Measurements from ENCODE around the gene KRT16. TPM values are rescaled to one million over a fixed set of nuclear protein-coding genes. Genes with fewer than 3 reads are reported as not detected.
"Not testable (repeated sequence)": the region's sequence is repeated elsewhere in the genome, so short reads cannot be mapped to it uniquely, and the experiment has no call there.

KRT16 gene
- total RNA-seq, 1 donor, result not detected

DNA sequence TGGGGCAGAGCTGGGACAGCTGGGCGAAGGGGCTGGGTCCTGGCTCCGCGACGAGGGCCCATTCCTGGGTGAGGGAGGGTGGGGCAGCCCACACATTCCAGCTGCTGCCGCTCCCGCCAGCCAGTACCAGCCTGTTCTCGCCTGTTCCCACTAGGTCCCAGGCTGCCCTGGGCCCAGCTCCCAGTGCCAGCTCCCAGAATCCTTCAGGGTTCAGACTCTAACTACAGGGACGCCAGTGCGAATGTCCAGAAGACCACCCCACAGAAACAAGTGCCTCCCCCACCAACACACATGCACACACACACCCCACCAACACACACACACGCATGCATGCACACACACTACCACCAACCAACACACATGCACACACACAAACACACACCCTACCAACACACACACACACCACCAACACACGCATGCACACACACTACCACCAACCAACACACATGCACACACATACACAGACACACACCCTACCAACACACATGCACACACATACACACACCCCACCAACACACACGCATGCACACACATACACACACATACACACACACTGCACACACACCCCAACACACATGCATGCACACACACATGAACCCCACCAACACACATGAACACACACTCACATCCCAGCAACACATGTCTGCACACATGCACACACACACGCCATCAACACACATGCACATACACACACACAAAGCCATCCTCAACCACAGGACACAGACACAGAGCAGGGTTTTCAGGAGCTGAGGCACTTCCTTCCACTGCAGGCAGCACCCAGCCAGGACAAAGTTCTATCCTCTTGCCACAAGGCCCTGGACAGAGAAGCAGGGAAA is 39.3 kb upstream of the KRT16 start:
- H3K9me3 ChIP-seq (ENCODE audit: low read depth, low read length), result no peaks in the 10 kb centered on the region
- H3K27me3 ChIP-seq (ENCODE audit: insufficient read depth, low read length), result no peaks in the 10 kb centered on the region
- H3K4me1 ChIP-seq (ENCODE audit: insufficient read depth, low read length), result peaks cover 14% of the 10 kb centered on the region
- no peak overlapping the region for H3K4me3 ChIP-seq (ENCODE audit: low read length)

DNA sequence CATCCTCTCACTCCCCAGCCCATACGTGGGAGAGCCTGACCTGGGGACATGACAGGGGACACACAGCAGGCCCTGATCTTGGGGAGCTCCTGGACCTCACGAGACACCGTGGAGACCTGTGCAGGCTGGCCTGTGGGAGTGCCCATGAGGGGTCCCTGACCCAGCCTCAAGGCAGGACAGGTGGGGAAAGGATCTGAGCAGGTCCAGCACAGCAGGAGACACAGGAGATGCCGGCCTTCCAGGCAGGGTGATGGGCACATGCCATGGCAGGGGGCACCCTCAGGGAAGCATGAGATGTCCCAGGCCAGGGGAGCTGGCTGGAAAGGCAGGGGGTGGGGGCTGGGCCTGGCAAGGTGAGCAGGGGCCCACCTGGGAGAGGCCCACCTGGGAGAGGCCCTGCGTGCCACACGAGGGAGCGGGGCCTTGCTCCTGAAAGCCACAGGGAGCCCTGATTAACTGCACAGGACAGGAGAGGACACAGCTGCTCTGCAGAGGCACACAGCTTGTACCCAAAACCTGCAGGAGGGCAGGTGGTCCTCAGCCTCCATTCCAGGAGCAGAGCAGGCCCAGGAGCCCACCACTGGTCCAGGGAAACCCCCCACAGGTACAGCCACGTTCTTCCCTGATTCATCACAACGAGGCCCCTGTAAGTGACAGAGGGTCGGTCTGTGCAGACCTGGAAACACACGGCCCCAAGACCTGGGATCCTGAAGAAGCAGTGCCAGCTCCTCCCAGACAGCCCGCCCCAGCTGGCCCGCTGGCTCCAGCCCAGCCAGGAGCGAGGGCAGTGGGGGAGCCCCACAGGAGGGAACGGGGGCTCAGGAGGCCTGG is 38.4 kb upstream of the KRT16 start:
- peaks cover 16% of the 10 kb centered on the region for H3K4me1 ChIP-seq (ENCODE audit: insufficient read depth, low read length)
- no peaks in the 10 kb centered on the region for H3K27me3 ChIP-seq (ENCODE audit: insufficient read depth, low read length)
- no peak overlapping the region for H3K4me3 ChIP-seq (ENCODE audit: low read length)
- no peaks in the 10 kb centered on the region for H3K9me3 ChIP-seq (ENCODE audit: low read depth, low read length)

DNA sequence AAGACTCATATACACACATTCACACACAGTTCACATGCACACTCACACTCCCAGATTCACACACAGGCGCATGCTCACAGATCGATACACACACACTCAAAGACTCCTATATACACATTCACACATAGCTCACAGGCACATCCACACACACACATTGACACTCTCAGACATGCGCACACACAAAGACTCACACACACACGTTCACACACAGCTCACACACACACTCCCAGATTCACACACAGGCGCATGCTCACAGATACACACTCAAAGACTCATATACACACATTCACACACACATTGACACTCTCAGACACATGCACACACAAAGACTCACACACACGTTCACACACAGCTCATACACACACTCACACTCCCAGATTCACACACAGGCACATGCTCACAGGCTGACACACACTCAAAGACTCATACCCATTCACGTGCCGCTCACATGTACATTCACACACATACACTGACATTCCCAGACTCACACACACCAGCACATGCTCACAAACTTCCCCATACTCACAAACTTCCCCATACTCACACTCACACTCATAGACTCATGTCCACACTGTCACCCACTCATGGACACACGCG is 37.5 kb upstream of the KRT16 start:
- Histone ChIP-seq H3K9me3 (ENCODE audit: low read depth, low read length) (no peaks in the 10 kb centered on the region), H3K27me3 (ENCODE audit: insufficient read depth, low read length) (no peaks in the 10 kb centered on the region), H3K4me3 (ENCODE audit: low read length) (no peak overlapping the region), H3K4me1 (ENCODE audit: insufficient read depth, low read length) (peaks cover 26% of the 10 kb centered on the region)

DNA sequence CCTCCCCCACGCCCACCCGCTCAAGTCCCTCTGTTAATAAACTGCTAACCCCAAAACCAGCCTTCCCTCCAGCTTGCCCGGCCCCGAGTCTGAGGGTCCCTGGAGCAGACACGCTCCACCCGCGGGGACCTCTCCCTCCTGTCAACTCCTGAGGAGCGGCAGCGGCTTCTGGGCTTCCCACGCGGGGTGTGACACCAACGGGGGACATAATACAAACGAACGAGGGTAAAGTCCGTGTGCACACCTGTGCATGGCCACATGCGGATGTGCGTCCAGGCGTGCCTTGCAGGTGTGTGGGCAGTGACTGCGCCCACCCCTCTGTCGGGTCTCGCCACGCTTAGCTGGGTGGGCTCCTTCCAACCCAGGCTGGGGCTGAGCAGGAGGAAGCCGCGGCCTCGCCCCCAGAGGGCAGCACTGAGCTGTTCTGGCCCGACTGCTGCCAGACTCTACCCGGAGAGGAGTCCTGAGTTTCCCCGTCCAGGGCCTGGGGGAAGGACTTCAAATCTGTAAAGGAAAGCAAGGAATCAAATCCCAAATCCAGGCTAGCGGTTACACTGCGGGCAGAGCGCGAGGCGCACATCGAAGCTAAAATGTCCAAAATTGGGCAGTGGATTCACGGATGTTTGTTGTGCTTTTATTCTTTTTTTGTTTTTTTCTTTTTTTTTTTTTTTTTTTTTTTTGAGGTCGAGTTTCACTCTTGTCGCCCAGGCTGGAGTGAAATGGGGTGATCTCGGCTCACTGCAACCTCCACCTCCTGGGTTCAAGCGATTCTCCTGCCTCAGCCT is 36.0 kb upstream of the KRT16 start:
- Histone ChIP-seq H3K9me3 (ENCODE audit: low read depth, low read length) (no peaks in the 10 kb centered on the region), H3K4me3 (ENCODE audit: low read length) (peak overlapping the region; percentile 16), H3K4me1 (ENCODE audit: insufficient read depth, low read length) (peaks cover 29% of the 10 kb centered on the region), H3K27me3 (ENCODE audit: insufficient read depth, low read length) (no peaks in the 10 kb centered on the region)

DNA sequence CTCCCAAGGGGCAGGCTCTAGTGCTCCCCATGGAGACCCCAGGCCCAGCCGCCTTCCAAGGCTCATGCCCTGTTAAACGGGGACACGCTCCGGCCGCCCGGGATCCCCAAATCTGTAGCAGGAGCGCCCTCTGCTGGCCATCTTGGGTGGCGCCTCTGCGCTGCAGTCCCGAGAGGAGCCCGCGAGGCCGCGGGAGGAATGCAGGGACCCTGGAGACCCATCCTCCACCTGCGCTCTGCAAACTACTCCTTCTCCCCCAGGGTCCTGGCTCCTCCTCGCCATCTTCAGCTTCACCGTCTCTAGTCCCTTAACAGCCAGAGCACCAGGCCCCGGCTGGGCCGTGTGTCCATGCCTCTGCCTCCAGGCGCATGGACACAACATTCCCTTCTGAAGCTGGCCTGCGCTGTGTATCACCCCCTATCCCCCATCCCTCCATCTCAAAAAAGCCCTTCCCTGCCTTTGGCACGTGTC is 35.4 kb upstream of the KRT16 start:
- Histone ChIP-seq H3K9me3 (ENCODE audit: low read depth, low read length) (no peaks in the 10 kb centered on the region), H3K4me3 (ENCODE audit: low read length) (no peak overlapping the region), H3K4me1 (ENCODE audit: insufficient read depth, low read length) (peaks cover 29% of the 10 kb centered on the region), H3K27me3 (ENCODE audit: insufficient read depth, low read length) (no peaks in the 10 kb centered on the region)

DNA sequence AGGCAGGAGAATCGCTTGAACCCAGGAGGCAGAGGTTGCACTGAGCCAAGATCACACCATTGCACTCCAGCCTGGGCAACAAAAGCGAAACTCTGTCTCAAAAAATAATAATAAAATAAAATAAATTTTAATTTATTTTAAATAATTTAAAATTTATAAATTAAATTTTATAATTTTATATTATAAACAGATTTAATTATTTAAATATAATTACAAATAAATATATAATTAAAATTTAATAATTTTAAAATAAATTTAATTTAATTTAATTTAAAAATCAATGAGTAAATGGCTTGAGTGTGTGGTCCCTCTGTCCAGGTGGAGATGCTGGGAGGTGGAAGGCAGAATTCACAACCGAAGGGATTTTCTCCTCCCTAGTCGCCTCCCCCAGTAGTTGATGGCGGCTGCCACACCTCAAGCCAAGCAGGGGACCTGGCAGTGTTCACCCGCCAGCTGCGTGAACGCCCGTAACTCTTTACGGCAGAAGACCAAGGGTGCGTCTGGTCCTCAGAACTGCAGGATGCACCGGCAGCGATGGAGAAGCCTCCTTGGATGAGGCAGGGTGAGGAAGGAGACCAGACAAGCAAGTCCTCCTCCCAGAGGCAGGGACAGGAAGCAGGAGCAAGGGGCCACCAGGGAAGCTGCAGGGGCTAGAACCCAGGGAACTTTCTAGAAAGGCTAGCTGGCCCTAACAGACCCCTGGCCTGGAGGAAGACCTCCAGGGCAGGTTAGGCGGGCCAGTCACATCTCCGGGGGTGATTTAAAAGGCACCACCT is 34.7 kb upstream of the KRT16 start:
- Histone ChIP-seq H3K4me1 (ENCODE audit: insufficient read depth, low read length) (peaks cover 29% of the 10 kb centered on the region), H3K27me3 (ENCODE audit: insufficient read depth, low read length) (no peaks in the 10 kb centered on the region)

DNA sequence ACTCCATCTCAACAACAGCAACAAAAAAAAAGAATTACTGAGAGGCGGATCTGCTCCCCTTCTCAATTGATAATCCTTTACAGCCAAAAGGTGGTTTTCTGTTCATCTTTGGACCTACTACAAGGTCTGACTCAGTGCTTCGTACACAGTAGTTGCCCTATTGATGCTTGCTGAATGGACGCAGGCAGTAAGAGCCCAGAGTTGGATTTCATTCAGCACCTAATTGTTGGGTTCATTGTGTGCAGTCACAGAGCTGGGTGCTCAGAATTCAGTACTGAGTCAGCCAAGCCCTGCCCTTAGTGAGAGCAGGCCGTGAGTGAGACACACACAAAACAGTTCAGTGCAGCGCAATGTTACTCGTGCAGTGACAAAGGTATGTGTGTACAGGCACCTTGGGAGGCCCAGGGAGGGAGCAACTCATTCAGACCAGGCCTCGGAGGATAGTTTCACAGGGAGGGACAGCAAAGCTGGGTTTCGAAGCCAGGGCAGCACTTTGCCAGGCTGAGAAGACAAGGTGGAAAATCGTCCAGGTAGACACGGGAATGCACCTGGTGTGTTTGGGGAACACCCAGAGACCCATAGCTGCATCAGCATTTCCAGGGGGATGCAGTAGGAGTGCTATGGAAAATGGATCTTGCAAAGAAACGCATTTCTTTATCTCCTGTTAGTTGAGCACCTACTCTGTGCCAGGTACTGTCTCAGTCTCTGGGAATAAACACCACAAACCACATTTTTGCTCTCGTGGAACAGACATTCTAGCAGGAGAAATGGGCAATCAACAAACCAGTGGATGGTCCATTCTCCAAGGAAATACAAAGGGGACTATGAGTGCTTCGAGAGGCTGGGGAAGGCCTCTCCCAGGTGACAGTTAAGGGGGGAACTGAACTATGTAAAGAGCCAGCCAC is 29.9 kb upstream of the KRT16 start:
- Histone ChIP-seq H3K9me3 (ENCODE audit: low read depth, low read length) (no peaks in the 10 kb centered on the region), H3K4me1 (ENCODE audit: insufficient read depth, low read length) (peaks cover 15% of the 10 kb centered on the region), H3K4me3 (ENCODE audit: low read length) (no peak overlapping the region), H3K27me3 (ENCODE audit: insufficient read depth, low read length) (no peaks in the 10 kb centered on the region)

More for the DNA sequence above, 34.7 kb upstream of the KRT16 start:
- H3K4me3 ChIP-seq (ENCODE audit: low read length), result no peak overlapping the region
- no peaks in the 10 kb centered on the region for H3K9me3 ChIP-seq (ENCODE audit: low read depth, low read length)

DNA sequence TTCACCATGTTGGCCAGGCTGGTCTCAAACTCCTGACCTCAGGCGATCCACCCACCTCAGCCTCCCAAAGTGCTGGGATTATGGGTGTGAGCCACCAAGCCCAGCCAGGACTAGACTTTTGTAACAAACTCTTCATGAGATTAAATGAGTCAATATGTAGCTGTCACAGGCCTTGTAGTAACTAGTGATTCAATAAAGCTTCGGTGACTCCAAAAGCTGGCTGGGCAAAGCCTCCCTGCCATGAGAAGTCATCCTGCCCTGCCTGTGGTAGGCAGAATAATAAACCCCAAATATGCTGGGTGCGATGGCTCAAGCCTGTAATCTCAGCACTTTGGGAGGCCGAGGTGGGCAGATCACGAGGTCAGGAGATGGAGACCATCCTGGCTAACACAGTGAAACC is 28.0 kb upstream of the KRT16 start:
- not testable (repeated sequence) for H3K9me3 ChIP-seq (ENCODE audit: low read depth, low read length); H3K4me3 ChIP-seq (ENCODE audit: low read length); H3K27me3 ChIP-seq (ENCODE audit: insufficient read depth, low read length); H3K4me1 ChIP-seq (ENCODE audit: insufficient read depth, low read length)

DNA sequence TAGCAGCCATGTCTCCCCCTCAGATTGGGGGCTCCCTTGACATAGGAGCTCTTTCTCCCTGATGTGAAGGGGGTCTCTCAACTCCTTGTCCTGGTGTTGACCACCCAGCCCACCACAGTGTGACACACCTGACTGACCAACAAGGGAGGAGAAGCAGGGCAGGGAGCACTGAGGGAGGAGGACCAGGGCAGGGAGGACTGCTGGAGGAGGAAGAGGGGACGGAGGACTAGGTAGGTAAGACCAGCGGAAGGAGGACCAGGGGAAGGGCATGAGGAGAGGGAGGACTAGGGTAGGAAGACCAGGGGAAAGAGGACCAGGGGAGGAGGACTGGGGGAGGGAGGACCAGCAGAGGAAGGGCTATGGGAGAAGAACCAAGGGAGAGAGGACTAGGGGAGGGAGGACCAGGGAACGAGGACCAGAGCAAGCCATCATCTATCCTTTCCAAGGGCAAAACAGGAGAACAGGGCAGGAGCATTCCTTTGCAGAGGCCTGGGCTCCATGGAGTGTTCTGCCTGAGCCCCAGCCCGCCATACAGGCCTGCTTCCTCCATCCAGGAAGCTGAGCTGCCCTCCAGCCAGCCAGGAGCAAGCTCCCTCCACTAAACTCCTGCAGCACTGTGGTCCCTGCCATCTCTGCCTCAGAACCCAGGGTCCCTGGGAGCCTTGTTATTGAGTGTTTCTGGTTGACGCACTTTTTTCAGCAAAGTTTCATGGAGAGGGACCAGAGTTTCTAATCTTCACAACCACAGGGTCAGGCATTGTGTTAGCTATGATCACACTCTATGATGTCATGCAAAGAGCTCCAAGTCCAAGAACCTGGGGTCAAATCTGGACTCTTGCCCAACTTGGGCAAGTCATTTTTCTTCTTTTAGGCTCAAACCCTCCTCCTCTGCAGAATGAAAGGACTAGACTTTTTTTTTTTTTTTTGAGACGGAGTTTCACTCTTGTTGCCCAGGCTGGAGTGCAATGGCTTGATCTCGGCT is 27.2 kb upstream of the KRT16 start:
- Histone ChIP-seq H3K9me3 (ENCODE audit: low read depth, low read length) (no peaks in the 10 kb centered on the region), H3K27me3 (ENCODE audit: insufficient read depth, low read length) (no peaks in the 10 kb centered on the region), H3K4me3 (ENCODE audit: low read length) (no peak overlapping the region), H3K4me1 (ENCODE audit: insufficient read depth, low read length) (peaks cover under 1% of the 10 kb centered on the region)

DNA sequence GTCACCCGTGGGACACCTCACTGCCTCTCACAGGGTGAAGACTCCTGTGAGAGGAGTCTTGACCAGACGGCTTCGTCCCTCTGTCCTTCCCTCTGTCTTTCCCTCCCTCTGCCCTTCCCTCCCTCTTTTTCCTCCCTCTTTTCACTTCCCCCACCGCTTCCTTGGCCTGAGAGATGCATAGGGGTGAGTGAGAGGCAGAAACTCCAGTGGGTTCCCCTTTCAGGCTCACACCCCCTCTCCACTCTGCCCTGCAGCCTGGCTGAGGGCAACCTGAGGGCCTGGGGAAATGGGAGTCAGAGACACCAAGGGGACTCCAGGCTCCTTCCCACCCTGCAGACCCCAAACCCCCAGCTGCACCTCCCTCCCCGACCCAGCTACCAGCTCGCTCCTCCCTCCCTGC is 26.4 kb upstream of the KRT16 start:
- H3K27me3 ChIP-seq (ENCODE audit: insufficient read depth, low read length), result no peaks in the 10 kb centered on the region
- H3K4me1 ChIP-seq (ENCODE audit: insufficient read depth, low read length), result no peaks in the 10 kb centered on the region
- no peak overlapping the region for H3K4me3 ChIP-seq (ENCODE audit: low read length)
- no peaks in the 10 kb centered on the region for H3K9me3 ChIP-seq (ENCODE audit: low read depth, low read length)

DNA sequence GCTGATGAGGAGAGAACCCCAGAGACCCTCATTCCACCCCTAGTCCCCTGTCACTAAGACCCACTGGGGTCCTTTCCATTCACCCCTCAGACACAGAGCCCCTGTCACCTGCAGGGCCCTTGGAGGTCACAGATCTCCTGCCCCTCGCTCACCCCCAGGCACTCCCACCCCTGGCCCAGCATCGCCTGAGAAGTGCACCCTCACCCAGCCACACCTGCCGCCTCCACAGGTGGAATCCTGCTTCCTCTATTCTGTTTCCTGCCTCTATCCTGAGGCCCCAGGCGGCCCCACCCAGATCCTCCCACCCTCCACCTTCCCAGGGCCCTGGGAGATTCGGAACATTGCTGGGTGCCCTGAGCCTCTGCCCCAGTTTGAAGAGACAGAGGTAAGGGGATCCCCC is 25.6 kb upstream of the KRT16 start:
- Histone ChIP-seq H3K4me1 (ENCODE audit: insufficient read depth, low read length) (no peaks in the 10 kb centered on the region), H3K9me3 (ENCODE audit: low read depth, low read length) (no peaks in the 10 kb centered on the region)

DNA sequence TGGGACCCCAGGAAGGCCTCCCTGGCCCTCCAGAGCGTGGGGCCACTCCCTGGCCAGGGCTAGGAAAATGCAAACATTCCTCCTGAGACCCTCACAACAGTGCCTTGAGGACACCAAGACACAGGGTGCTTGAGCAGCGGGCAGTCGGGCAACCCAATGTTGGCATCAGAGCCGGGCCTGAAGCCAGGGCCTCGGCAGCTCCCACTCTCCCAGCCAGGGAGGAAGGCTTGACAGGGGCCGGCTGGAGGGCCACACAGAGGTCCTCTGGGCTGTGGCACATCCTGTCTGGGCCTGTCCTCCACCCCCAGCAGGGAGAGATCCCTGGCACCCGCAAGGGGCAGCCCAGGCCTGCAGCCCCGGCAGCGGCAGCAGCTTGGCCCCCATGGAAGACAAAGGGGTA is 24.1 kb upstream of the KRT16 start:
- Histone ChIP-seq H3K4me3 (ENCODE audit: low read length) (no peak overlapping the region), H3K9me3 (ENCODE audit: low read depth, low read length) (no peaks in the 10 kb centered on the region), H3K4me1 (ENCODE audit: insufficient read depth, low read length) (no peaks in the 10 kb centered on the region), H3K27me3 (ENCODE audit: insufficient read depth, low read length) (no peaks in the 10 kb centered on the region)

More for the DNA sequence above, 25.6 kb upstream of the KRT16 start:
- Histone ChIP-seq H3K27me3 (ENCODE audit: insufficient read depth, low read length) (no peaks in the 10 kb centered on the region), H3K4me3 (ENCODE audit: low read length) (no peak overlapping the region)
